Stimulated activated CD8-positive, alpha-beta memory T cell treated with anti-CD3 and anti-CD28 coated beads, Interleukin-15, amount 100 ng/mL, for 4 hours (primary cell): ENCODE data around the gene WFIKKN1.

ENCODE experiments used
- DNase-seq, 2 donors: peaks; one replicate each; pipeline ENCODE4 v3.0.0-alpha.2; 2020; ENCODE audit warnings: low read depth in 2 of 2

The WFIKKN1 gene

GRCh38 chr16:637081-638018 lies 6.6 kb downstream of the WFIKKN1 start:
- peak; percentile 73 to 74 for DNase-seq

DNA sequence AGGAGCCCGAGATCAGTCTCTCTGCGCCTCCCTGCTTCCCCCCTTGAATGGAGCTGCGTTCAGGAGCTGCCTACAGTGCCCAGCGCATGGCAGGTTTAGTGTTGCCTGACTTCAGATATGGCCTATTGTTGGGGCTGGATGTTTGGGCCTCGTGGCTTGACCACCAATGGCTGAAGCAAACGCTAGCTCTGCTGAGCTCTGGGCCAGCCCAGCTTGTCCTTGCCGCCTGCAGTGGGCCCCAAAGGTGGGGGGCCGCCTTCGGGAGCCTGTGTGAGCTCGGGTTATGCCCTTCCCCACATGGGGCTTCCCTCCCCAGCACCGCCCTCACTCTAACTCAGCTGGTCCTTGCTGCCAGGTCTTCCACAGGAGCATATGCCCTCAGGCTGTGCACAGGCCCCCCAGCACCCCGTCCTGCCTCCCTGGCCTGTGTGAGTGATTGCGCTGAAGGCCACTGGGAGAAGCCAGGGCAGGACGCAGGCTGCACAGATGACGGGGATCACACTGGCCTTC lies 7.3 kb downstream of the WFIKKN1 start:
- DNase-seq, result no peak

GRCh38 chr16:638836-639235 lies 8.1 kb downstream of the WFIKKN1 start:
- no peak for DNase-seq

- DNase-seq, result no peak
These were observed 9.8 kb downstream of the WFIKKN1 start for GRCh38 chr16:640614-641013.

- DNase-seq, result peak; percentile 22 to 57
These were observed 10.8 kb downstream of the WFIKKN1 start, which contains the start of gene MCRIP2 for GRCh38 chr16:641326-642188. MCRIP2 (plus strand) TSS chr16:641828; CDS start chr16:641992, 164 bp downstream.

- DNase-seq, result no peak
These were observed 11.6 kb downstream of the WFIKKN1 start for GRCh38 chr16:642189-643049.

- DNase-seq, result no peak
These were observed 12.2 kb downstream of the WFIKKN1 start for GRCh38 chr16:643050-643368.

DNA sequence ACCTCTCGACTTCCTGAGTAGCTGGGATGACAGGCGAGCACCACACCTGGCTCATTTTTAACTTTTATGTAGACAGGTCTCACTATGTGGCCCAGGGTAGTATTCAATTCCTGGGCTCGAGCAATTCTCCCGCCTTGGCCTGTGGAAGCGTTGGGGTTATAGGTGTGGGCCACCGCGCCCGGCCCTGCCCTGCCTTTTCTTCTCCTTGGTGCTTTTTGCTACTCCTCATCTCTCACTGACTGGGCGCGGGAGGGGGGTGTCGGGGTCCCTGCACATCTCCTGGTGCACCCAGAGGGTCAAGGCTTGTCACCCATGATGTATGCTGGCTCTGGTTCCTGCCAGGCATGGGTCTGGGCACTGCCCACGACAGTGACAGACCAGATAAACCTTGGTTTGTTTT lies 13.8 kb downstream of the WFIKKN1 start:
- no peak for DNase-seq

GRCh38 chr16:645852-646678 lies 15.3 kb downstream of the WFIKKN1 start:
- no peak for DNase-seq

- DNase-seq, result no peak
These were observed 15.9 kb downstream of the WFIKKN1 start for GRCh38 chr16:646679-647172.

- no peak for DNase-seq
These were observed 16.6 kb downstream of the WFIKKN1 start for GRCh38 chr16:647173-647902.

- DNase-seq, result no peak
These were observed 17.4 kb downstream of the WFIKKN1 start for GRCh38 chr16:648071-648780.

DNA sequence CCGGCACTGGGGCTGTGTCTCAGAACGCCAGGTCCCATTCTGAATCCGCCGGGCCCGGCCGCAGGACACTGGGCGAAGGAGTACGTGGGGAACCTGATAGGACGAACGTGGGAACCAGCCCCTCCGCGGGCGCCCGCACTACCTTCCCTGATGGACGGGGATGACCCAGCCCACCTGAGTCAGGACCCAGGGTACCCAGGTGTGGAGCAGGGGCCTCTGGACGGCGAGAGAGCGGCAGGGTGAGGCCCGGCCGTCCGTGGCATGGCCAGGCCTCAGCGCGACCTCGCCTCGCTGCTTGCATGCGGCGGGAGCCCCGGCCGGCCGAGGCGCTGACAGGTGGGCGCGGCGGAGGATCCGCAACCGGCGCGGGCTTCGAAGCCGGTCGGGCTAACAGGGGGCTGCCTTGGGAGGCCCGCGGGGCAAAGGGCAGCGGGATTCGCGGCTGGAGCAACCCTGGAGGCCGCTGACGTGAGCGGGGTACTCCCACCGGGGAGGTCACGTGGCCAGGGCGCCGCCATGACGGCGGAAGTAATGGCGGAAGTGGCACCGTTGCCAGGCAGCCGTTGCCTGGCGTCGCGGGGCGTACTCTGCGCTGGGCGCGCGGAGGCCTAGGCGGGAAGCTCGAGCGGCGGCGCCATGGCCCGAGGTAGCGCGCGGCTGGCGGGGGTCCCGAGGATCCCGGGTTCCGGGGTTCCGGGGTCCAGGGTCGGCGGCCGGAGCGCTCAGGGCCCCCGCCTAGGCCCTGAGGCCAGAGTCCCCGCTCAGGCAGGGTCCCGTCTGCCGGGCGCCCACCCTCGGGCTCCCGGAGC lies 18.2 kb downstream of the WFIKKN1 start, which contains the start of gene WDR90:
TSS of gene WDR90 (plus strand) at position 585 of the 809 bp plus-strand sequence. CDS start at position 637, 52 bp downstream.
- peak; percentile 84 to 87 for DNase-seq

- DNase-seq, result no peak
These were observed 18.8 kb downstream of the WFIKKN1 start for GRCh38 chr16:649631-650030.

DNA sequence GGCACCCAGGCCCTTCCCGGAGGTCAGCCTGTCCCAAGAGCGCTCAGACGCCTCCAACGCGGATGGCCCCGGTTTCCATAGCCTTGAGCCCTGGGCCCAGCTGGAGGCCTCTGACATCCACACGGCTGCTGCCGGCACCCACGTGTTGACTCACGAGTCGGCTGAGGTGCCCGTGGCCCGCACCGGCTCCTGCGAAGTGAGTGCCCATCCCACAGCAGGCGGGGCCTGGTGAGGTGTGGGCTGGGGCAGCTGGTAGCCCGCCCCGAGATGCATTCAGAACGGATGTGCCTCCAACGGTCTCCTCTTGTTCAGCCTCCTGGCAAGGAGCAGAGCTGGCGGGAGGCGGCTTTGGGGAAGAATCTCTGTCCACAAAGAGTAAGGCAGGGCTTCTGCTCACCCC lies 21.1 kb downstream of the WFIKKN1 start:
- DNase-seq, result no peak

GRCh38 chr16:652454-653305 lies 21.9 kb downstream of the WFIKKN1 start:
- DNase-seq, result no peak

DNA sequence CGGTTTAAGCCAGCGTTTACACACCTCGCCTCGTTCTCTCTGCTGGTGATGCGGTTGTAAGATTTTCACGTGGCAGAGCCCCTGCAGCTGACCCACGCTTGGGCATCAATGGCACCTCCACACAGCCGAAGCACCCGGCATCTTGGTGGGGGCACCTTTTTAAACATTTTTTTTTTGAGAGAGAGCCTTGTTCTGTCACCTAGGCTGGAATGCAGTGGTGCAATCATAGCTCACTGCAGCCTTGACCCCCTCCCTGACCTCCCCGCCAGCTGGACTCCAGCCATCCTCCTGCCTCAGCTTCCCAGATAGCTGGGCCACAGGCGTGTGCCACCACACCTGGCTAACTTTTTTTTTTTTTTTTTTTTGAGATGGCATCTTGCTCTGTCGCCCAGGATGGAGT lies 23.2 kb downstream of the WFIKKN1 start:
- DNase-seq, result no peak
